IMR-90 (cell line): ENCODE results near the gene UNC93B1. TPM values are rescaled to one million over a fixed set of nuclear protein-coding genes. Genes with fewer than 3 reads are reported as not detected.

ENCODE experiments used
- ATAC-seq: fragments of 200-7000 bp; cut with Tn5 transposase; 2 replicates; pipeline ENCODE4 v1.9.1; 2020; ENCODE audit warnings: low read depth, mild to moderate bottlenecking, moderate library complexity
- BruUV-seq: library from RNA; stranded (reverse); fragments of 400-500 nt; replicated peaks from 2 replicates; lab custom pipeline; 2021; lab: Mats Ljungman, UMichigan
- CTCF ChIA-PET: fragments of 300-600 bp; formaldehyde crosslinking; extraction: SDS; loops from one replicate; lab custom pipeline; 2021; ENCODE audit warnings: antibody characterized with exemption; lab: Yijun Ruan, JAX
- POLR2A ChIA-PET: fragments of 300-600 bp; sonication (Branson Sonifier 250); formaldehyde crosslinking; loops from one replicate; lab custom pipeline; 2022; ENCODE audit warnings: antibody characterized with exemption; ENCODE audit not compliant: unreplicated experiment; lab: Charles Lee
- DNase-seq: peaks from one replicate; pipeline ENCODE4 v3.0.0; 2013
- H2AFZ ChIP-seq: replicated peaks from 2 replicates; pipeline ENCODE3; 2013; ENCODE audit warnings: low read length, mild to moderate bottlenecking; ENCODE audit not compliant: poor library complexity
- H2AK5ac ChIP-seq: 2 replicates; pipeline ENCODE4 v1.6.1; 2013; ENCODE audit warnings: low read depth, low read length, inconsistent platforms
- H2AK9ac ChIP-seq: replicated peaks from 2 replicates; pipeline ENCODE3; 2013; ENCODE audit warnings: mild to moderate bottlenecking, low read depth, low read length, moderate library complexity; ENCODE audit not compliant: poor library complexity
- H2BK120ac ChIP-seq: 2 replicates; pipeline ENCODE4 v1.6.1; 2013; ENCODE audit warnings: low read depth, low read length, inconsistent platforms
- H2BK15ac ChIP-seq: 3 replicates; pipeline ENCODE4 v1.6.1; 2013; ENCODE audit warnings: low read depth, low read length, inconsistent platforms
- H2BK20ac ChIP-seq: 2 replicates; pipeline ENCODE4 v1.6.1; 2013; ENCODE audit warnings: low read depth, mild to moderate bottlenecking, inconsistent platforms, low read length, moderate library complexity
- H2BK5ac ChIP-seq: 2 replicates; pipeline ENCODE4 v1.6.1; 2013; ENCODE audit warnings: mild to moderate bottlenecking, low read depth, low read length, inconsistent platforms; ENCODE audit not compliant: poor library complexity, severe bottlenecking
- H3K14ac ChIP-seq: replicated peaks from 2 replicates; pipeline ENCODE4 v1.6.1; 2013; ENCODE audit warnings: low read depth, low read length, inconsistent platforms
- H3K18ac ChIP-seq: 2 replicates; pipeline ENCODE4 v1.6.1; 2013; ENCODE audit warnings: low read depth, low read length, control low read depth
- H3K23ac ChIP-seq: 2 replicates; pipeline ENCODE4 v1.6.1; 2013; ENCODE audit warnings: low read depth, low read length, inconsistent platforms
- H3K27ac ChIP-seq: 2 replicates; pipeline ENCODE4 v1.5.1; 2013; ENCODE audit warnings: mild to moderate bottlenecking, control low read depth, low read length; ENCODE audit not compliant: insufficient read depth
- H3K27me3 ChIP-seq: 2 replicates; pipeline ENCODE4 v1.6.1; 2013; ENCODE audit warnings: low read length; ENCODE audit not compliant: control insufficient read depth, insufficient read depth
- H3K36me3 ChIP-seq: 2 replicates; pipeline ENCODE4 v1.6.1; 2013; ENCODE audit warnings: low read length, mixed read lengths; ENCODE audit not compliant: control insufficient read depth, insufficient read depth
- H3K4ac ChIP-seq: 2 replicates; pipeline ENCODE4 v1.6.1; 2013; ENCODE audit warnings: low read depth, low read length, inconsistent platforms
- H3K4me1 ChIP-seq: 2 replicates; pipeline ENCODE4 v1.6.1; 2013; ENCODE audit warnings: low read length, mixed read lengths; ENCODE audit not compliant: control insufficient read depth, insufficient read depth
- H3K4me2 ChIP-seq: 2 replicates; pipeline ENCODE4 v1.6.1; 2013; ENCODE audit warnings: low read depth, mild to moderate bottlenecking, control low read depth, low read length, moderate library complexity
- H3K4me3 ChIP-seq: 2 replicates; pipeline ENCODE4 v1.5.1; 2013; ENCODE audit warnings: low read depth, mild to moderate bottlenecking, control low read depth, low read length, moderate library complexity; ENCODE audit not compliant: insufficient read depth
- H3K56ac ChIP-seq: 2 replicates; pipeline ENCODE4 v1.6.1; 2013; ENCODE audit warnings: low read length, inconsistent platforms; ENCODE audit not compliant: insufficient read depth; ENCODE audit errors: extremely low read depth
- H3K79me1 ChIP-seq, 2 experiments: 2 replicates each; pipeline ENCODE4 v1.6.1; 2013; ENCODE audit warnings: low read length in 2 of 2, inconsistent platforms in 1 of 2, low read depth in 1 of 2
- H3K9ac ChIP-seq: 2 replicates; pipeline ENCODE4 v1.6.1; 2013; ENCODE audit warnings: low read depth, low read length, control low read depth
- H3K9me1 ChIP-seq: 2 replicates; pipeline ENCODE4 v1.6.1; 2013; ENCODE audit warnings: low read length, inconsistent platforms; ENCODE audit not compliant: insufficient read depth
- H3K9me3 ChIP-seq: 2 replicates; pipeline ENCODE4 v1.6.1; 2013; ENCODE audit warnings: low read length; ENCODE audit not compliant: control insufficient read depth, insufficient read depth
- H4K20me1 ChIP-seq: 2 replicates; pipeline ENCODE4 v1.6.1; 2013; ENCODE audit warnings: low read length, inconsistent platforms; ENCODE audit not compliant: insufficient read depth
- H4K5ac ChIP-seq: 2 replicates; pipeline ENCODE4 v1.6.1; 2013; ENCODE audit warnings: mild to moderate bottlenecking, low read depth, low read length, control low read depth
- H4K8ac ChIP-seq, 2 experiments: 2 replicates each; pipeline ENCODE4 v1.6.1; 2013; ENCODE audit warnings: low read depth in 2 of 2, low read length in 2 of 2, control low read depth in 1 of 2, inconsistent platforms in 1 of 2
- H4K91ac ChIP-seq: 2 replicates; pipeline ENCODE4 v1.6.1; 2013; ENCODE audit warnings: low read depth, low read length, inconsistent platforms; ENCODE audit not compliant: insufficient read depth
- BHLHE40 ChIP-seq: fragments of 150-350 bp; IDR thresholded peaks from 2 replicates; pipeline ENCODE4 v1.6.1; 2016; ENCODE audit warnings: mild to moderate bottlenecking, low read depth, low read length
- CEBPB ChIP-seq: IDR thresholded peaks from 2 replicates; pipeline ENCODE4 v1.6.1; 2012; ENCODE audit warnings: low read depth, low read length, improper control_type of control experiment
- ELK1 ChIP-seq: fragments of 150-350 bp; IDR thresholded peaks from 2 replicates; pipeline ENCODE4 v1.6.1; 2016; ENCODE audit warnings: low read depth, mild to moderate bottlenecking, low read length, moderate library complexity, borderline replicate concordance
- MAFK ChIP-seq: IDR thresholded peaks from 2 replicates; pipeline ENCODE4 v1.6.1; 2012; ENCODE audit warnings: low read depth, low read length, improper control_type of control experiment
- MAZ ChIP-seq: IDR thresholded peaks from 2 replicates; pipeline ENCODE4 v1.6.1; 2012; ENCODE audit warnings: low read depth, mild to moderate bottlenecking, low read length, improper control_type of control experiment, moderate library complexity, borderline replicate concordance
- MXI1 ChIP-seq: IDR thresholded peaks from 2 replicates; pipeline ENCODE4 v1.6.1; 2012; ENCODE audit warnings: low read depth, mild to moderate bottlenecking, low read length, moderate library complexity, borderline replicate concordance
- NFE2L2 ChIP-seq: fragments of 150-350 bp; IDR thresholded peaks from 2 replicates; pipeline ENCODE4 v1.6.1; 2016; ENCODE audit warnings: low read depth, mild to moderate bottlenecking, low read length
- RAD21 ChIP-seq: IDR thresholded peaks from 2 replicates; pipeline ENCODE4 v1.6.1; 2012; ENCODE audit warnings: low read length, improper control_type of control experiment
- RCOR1 ChIP-seq: IDR thresholded peaks from 2 replicates; pipeline ENCODE4 v1.6.1; 2012; ENCODE audit warnings: mild to moderate bottlenecking, low read length, improper control_type of control experiment; ENCODE audit not compliant: insufficient replicate concordance
- RFX5 ChIP-seq: IDR thresholded peaks from 2 replicates; pipeline ENCODE4 v1.8.0; 2012; ENCODE audit warnings: low read depth, mild to moderate bottlenecking, low read length, moderate library complexity
- SMC3 ChIP-seq: fragments of 150-350 bp; IDR thresholded peaks from 2 replicates; pipeline ENCODE4 v1.6.1; 2016; ENCODE audit warnings: low read depth, mild to moderate bottlenecking, antibody characterized with exemption, low read length, moderate library complexity
- WGBS, 2 experiments: methylation state at CpG; one replicate each; pipeline versions ENCODE4 v1.1.5 to v1.1.7; 2013; ENCODE audit warnings: missing lambda C conversion rate in 2 of 2; ENCODE audit not compliant: insufficient read length in 1 of 2; ENCODE audit errors: extremely low coverage in 2 of 2; 5-methylcytosine and 5-hydroxymethylcytosine counted together
- dilution Hi-C: fragments of 300-500 bp; cut with HindIII; formaldehyde crosslinking; loops from one replicate; pipeline ENCODE4 v1.14.3; 2018; ENCODE audit warnings: low sequenced_read_pairs; ENCODE audit not compliant: unreplicated experiment
- in situ Hi-C: fragments of 300-500 bp; cut with MboI; formaldehyde crosslinking; loops from 3 replicates; pipeline ENCODE4 v1.14.3; 2019; ENCODE audit warnings: low sequenced_read_pairs, inconsistent platforms, mixed read lengths
- intact Hi-C: fragments of 100-400 bp; cut with micrococcal nuclease; formaldehyde crosslinking; loops from 2 replicates; pipeline ENCODE4 v1.10.0; 2022
- polyA plus RNA-seq, 3 experiments: library from polyadenylated mRNA; depleted of rRNA; stranded (reverse); fragments of >200 nt; gene quantifications; 2 replicates each; pipeline ENCODE4 v1.2.3, GENCODE V29; 2012; ENCODE audit warnings: low replicate concordance in 1 of 3
- total RNA-seq: library from RNA; depleted of rRNA; stranded (reverse); fragments of >200 nt; gene quantifications from 2 replicates; pipeline ENCODE4 v1.2.3, GENCODE V29; 2012

The UNC93B1 gene
- total and polyA plus RNA-seq, 2 of the 4 experiments (the other 2 are of a cell fraction): 10.9 to 19.2 TPM

GRCh38 chr11:67983951-67984350 is 19.9 kb downstream of the UNC93B1 start:
- no peak overlapping the region for H4K91ac ChIP-seq
- ATAC-seq (no peak), DNase-seq (no peak)
- no peaks in the 10 kb centered on the region for H4K20me1 ChIP-seq
- H3K14ac ChIP-seq: no peak overlapping the region
- H2AFZ ChIP-seq: no peak overlapping the region
- H3K4me2 ChIP-seq: no peak overlapping the region
- no peak overlapping the region for H4K5ac ChIP-seq
- no peak overlapping the region for H2AK5ac ChIP-seq
- no peak overlapping the region for H3K23ac ChIP-seq
- H3K27ac ChIP-seq: no peak overlapping the region
- dilution Hi-C loops (no loop called here), in situ Hi-C loops (no loop called here), intact Hi-C loops (no loop called here)
- no peak overlapping the region for H2AK9ac ChIP-seq
- ChIA-PET CTCF (no interaction called here), POLR2A (no interaction called here)
- H3K18ac ChIP-seq: no peak overlapping the region
- H3K4me3 ChIP-seq: no peak overlapping the region
- no TSS peak for BruUV-seq
- H2BK120ac ChIP-seq: no peak overlapping the region
- H3K9me3 ChIP-seq: no peaks in the 10 kb centered on the region
- no peak for TF ChIP-seq MAFK
- no peak for TF ChIP-seq MAZ
- no peak for TF ChIP-seq ELK1
- no peak for TF ChIP-seq RFX5
- TF ChIP-seq MXI1: no peak
- no peak for TF ChIP-seq BHLHE40
- no peak for TF ChIP-seq CEBPB
- no peak for TF ChIP-seq RCOR1
- TF ChIP-seq NFE2L2: no peak
- no peak for TF ChIP-seq SMC3
- TF ChIP-seq RAD21: no peak
- no peaks in the 10 kb centered on the region for H3K79me1 ChIP-seq
- no peak overlapping the region for H2BK15ac ChIP-seq
- no peaks in the 10 kb centered on the region for H3K4me1 ChIP-seq
- H3K56ac ChIP-seq: no peak overlapping the region
- no peak overlapping the region for H2BK5ac ChIP-seq
- no peaks in the 10 kb centered on the region for H3K9me1 ChIP-seq
- 94% methylated on average over 3 of the region's 29 CpGs; no CpG with 5 or more reads in 1 of the 2 experiments for WGBS, 2 experiments
- no peak overlapping the region for H3K9ac ChIP-seq
- H3K4ac ChIP-seq: no peak overlapping the region
- H3K36me3 ChIP-seq: no peaks in the 10 kb centered on the region
- no peak overlapping the region for H2BK20ac ChIP-seq
- no peak overlapping the region for H4K8ac ChIP-seq
- peaks cover 11% of the 10 kb centered on the region for H3K27me3 ChIP-seq
